COLO668 (cell line): ENCODE results near the gene UNC13A.

Source experiments
- DNase-seq: peaks from one replicate; lab custom pipeline; 2025; ENCODE audit not compliant: unreplicated experiment; lab: John Stamatoyannopoulos, UW

UNC13A gene

DNA sequence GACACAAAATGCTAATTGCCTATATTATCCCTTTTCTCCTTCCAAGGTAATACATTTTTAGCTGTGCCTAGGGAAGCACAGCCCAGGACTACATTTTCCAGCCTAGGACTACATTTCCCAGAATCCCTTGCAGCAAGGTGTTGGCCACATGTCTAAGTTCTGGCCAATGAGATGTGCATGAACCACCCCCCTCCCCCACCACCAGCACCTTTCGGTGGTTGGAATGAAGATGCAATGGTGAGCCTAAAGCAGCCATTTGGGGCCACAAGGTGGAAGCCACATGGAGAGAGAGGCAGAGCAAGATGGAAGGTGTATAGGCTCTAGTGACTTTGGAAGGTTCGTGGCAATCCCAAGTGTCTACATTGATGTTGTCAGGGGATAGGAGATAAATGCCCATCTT, 16.2 kb downstream of the UNC13A start:
- peak; percentile 26 for DNase-seq

DNA sequence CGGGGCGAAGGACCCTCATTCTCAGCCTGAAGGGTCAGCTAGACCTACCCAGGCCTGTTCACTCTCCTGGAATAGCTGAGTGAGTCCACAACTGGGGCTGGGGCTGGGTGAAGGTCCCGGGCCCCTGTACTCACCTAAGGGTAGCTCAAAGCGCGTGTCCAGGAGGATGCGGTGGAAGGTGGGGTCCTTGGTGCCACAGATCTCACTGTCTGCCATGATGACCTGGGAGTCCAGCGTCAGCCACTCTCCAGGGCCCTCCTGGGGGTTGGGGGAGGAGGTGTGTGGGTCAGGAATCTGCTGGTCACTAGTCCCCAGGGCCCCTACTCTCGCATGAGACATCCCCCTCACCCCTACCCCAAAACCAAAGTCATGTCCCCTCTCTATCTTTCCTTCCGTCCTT, 18.7 kb downstream of the UNC13A start:
- no peak for DNase-seq

DNA sequence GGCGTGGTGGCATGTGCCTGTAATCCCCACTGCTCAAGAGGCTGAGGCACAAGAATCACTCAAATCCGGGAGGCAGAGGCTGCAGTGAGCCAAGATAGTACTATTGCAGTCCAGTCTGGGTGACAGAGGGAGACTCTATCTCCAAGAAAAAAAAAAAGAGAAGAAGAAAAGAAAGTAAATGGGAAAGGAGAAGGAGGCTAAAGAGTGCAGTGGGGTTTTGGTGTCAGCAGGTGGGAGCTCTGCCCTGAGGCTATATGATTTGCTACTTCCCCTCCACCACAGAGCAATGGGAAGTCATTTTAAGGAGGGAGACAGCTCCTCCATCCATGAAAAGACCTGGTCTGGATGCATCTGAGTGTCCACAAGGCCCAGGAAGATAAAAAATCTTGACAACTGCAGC, 23.1 kb downstream of the UNC13A start:
- no peak for DNase-seq

DNA sequence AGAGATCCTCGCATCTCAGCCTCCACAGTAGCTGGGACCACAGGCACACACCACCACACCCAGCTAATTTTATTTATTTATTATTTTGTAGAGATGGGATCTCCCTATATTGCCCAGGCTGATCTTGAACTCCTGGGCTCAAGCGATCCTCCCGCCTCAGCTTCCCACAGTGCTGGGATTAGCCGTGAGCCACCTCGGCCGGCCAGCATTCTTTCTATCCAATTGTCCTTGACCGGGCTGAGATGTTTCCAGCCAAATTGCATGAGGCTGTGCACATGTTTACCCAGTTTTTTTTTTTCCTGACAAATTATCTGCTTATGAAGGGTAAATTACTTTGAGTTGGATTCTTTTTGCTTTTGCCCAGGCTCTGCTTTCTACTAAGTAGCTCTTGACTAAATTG, 28.2 kb downstream of the UNC13A start:
- DNase-seq, result no peak

DNA sequence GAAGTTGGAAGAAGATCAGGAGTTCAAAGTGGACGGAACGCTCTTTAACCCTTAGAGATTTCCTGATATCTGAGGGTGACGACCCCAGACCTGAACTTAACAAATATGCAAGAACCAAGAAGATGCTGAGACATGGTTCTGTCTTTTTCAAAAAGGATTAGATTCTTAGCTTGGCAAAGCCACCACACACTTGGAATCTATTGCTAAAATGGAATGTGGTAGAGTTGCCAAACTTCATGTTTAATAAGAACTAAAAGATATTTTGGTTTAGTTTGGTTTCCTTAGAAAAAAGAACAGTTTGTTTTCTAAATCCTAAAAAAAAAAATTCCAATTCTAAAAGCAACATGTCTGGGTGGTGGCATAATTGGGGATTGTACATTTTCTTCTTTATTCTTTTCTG, 29.5 kb downstream of the UNC13A start:
- no peak for DNase-seq

DNA sequence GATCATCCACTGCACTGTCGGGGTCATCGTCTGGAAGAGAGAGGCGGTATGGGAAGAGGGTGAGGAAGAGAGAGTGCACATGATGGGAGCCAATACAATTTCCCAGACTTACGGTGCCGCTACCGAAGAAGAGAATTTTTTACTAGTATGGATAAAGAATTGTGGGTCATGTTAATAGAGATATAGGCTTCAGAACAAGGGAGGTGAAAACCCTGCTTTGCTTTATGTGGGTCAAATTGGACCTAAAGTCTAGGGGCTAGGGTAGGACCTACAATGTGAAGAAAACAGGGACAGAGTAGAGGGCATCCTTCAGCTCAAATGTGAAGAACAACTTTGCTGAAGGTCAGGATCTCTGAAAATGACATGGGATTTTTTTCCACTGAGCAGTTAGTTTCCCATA, 29.9 kb downstream of the UNC13A start:
- no peak for DNase-seq

DNA sequence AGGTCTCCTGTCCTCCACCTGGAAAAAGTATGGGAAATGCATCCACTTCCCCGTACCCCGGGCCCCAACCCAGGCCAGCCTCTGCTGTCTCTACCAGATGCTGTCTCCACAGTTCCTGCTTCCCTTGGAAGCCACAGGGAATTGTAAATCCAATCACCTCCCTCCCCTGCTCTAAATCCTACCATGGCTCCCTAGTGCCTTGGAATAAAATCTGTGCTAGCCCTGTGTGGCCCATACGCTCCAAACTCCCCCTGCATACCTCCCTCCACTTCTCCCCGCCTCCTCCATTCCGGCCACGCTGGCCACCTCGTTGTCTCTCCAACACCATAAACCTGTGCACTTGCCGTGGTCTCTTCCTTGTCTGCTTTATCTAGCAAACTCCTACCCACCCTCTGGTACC, 31.2 kb downstream of the UNC13A start:
- no peak for DNase-seq

DNA sequence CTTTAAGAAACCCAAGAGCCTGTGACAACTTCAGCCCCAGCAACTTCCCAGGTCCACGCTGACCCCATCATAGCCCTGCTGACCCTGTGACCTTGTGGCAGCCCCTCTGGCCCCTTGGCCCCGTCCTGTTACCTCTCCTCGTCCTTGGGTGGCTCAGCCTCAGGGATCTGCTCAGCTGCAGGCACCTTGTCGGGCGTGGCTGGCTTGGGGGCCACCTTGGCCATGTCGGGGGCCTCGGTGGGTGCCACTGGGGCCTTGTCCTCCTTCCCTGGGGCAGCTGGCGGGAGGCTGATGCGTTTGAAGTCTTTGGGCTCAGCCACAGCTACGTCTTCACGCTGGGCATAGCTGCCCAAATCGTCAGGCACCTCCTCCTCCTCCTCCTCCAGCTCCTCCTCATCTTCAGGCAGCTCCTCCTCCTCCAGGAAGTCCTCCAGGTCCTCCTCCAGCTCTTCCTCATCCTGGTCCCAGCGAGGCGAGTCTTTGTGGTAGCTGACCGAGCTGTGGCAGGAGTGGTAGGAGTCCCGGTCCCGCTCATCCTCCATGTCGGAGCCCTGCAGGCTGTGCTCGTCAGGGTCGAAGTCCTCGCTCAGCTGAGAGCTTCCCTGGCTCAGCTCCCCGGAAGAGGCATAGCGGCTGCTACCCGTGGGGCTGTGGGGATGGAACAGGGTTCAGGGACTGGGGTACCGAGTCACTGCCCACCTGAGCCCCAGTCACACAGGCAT, 32.2 kb downstream of the UNC13A start:
- DNase-seq, result no peak

DNA sequence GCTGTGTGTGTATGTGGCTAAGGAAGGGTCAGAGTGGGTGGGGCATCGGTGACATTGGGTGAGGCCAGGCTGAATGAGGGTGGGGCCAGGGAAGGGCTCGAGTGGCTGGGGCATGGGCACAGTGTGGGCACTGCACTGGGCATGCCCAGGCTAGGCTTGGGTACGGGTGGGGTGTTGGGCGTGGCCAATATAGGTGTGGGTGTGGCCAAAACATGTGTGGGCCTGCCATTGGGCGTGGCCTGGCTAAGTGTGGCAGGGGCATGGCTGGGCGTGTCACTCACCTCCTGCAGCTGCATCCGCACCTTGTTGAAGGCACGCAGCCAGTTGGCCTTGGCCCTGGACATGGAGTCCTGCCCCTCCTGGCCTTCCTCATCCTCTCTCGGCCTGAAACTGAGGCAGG, 33.2 kb downstream of the UNC13A start:
- DNase-seq, result peak; percentile 29

DNA sequence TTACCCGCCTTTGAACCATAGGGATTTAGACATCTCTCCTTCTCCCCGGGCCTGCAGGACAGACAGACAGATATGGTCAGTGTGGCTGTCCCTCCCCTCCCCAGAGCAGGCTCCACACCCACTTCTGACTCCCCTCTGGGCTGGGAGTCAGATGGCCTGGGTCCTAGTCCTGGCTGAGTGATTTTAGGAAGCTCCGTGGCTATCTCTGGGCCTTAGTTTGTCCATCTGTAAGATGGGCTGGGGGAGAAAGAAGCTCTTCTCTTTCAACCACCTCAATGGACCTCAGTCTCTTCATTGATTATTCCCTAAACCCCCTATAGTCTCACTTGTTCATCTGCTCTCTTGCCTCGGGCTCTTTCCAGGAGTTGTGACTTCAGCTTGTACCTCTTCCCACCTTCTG, 35.5 kb downstream of the UNC13A start:
- no peak for DNase-seq

DNA sequence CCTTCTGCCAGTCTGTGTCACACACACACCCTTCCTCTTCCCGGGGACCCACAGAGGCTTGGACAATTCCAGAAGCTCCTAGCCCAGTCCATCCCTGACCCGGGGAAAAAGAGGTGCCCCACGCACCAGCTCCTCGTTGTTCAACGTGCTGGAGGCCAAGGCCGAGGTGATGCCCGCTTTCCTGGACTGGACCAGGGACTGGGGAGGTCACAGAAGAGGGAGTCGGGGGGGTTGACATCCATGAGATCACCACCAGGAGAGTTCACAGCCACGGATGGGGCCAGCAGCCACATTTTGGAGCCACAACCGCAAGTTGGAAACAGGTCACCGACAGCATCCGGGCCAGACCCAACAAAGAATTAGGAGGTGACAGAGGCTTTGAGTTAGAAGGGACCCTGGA, 39.4 kb downstream of the UNC13A start:
- DNase-seq, result no peak

DNA sequence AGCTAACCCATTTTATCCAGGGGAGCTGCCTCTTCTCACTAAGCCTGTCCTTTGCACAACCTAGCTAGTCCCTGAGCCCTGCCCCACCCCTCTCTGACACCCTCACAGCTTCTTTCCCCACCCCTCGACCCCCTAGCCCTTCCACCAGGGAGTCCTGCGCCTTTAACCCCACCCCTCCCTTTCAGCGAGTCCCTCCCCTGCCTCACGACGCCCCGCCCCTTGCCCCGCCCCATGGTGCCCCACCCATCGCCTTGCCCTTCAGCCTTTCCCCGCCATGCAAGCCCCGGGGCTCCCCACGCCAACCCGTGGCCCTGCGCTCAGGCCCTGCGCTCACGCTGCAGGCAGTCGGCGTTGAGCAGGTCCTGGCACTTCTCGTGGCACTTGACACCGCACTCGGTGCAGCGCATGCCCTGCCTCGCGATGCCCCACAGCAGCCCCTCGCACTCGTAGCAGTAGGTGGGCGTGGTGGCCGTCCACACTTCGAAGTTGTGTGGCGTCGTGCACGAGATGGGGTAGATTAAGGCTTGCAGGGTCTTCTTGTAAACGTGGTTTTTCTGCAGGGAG, 40.0 kb downstream of the UNC13A start:
- no peak for DNase-seq

DNA sequence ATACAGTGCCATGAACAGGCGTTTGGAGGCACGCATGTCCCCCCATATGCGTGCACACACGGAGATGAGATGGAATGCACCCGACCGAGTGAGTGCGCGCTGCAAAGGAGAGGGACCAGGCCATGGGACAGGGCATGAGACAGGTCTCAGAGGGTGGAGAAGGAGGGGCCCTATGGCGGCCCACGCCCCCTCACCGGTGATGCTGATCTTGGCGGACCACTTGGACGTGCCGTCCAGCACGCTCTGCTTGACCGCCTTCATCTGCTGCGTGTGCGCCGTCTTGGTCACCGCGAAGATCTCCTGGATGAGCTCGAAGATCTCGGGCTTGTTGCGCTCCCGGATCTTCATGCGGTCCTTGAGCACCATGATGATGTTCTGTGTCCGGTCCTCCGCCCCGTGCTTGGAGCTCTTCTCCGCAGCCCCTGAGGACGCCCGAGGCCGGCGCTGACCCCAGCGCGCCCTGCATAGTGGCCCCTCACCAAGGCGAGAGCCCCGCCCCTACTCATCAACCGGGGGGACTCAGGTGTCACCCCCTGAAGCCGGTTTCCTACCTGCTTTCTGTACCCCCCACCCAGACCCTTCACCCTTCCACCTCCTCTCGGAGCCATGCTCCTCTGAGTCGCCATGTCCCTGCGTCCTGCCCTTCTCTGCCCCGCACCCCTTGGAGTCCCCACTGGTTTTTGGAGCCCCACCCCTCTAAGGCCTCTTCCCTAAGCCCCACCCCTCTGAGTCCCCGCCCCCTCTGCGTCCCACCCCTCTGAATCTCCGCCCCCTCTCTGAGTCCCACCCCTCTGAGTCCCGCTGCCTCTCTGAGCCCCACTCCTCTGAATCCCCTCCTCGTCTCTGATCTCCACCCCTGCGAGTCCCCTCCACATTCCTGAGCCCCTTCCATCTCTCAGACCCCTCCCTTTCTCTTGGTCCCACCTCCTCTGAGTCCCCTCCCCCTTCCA, 40.8 kb downstream of the UNC13A start:
- no peak for DNase-seq

DNA sequence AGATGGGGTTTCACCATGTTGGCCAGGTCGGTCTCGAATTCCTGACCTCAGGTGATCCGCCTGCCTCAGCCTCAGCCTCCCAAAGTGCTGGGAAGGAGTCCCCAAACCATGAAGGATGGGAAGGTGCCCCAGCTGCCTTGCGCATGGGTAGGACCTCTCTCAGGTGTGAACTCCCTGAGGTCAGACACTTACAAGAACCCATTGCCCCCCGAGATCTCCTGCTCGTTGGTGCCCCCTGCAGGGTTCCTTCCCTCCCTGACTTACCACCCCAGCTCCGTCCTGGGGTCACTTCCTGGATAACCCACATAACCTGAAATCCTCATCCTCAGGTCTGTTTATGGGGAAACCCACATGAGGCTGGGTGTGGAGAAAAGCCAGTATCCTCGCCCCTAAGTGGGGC, 41.7 kb downstream of the UNC13A start:
- no peak for DNase-seq

DNA sequence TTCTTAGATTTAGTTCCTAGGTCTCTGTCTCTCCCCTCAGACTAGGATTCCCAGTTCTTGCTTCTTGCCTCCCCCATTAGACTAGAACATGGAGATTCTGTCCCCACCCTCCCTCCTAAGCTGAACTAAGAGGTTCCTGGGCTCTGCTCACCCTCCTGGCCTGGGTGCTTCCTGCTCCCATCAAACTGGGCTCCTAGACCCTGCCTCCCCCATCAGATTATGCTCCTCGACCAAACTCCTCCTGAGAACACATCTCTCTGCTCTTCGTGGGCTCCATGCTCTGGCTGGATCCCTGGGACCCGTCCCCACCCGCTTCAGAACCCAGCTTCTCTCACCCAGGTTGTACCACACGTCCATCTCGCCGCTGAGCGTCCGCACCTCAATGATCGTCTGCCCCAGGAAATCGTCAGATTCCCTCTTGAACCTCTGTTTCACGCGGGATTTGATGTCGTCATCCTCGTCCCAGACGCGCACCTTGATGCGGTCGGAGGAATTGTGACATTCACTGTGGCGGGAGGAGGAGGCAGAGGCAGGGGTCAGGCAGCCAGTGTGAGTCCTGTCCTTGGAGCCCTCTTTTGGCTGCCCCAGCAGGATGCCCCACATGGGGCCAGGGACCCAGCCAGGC, 42.7 kb downstream of the UNC13A start:
- no peak for DNase-seq

DNA sequence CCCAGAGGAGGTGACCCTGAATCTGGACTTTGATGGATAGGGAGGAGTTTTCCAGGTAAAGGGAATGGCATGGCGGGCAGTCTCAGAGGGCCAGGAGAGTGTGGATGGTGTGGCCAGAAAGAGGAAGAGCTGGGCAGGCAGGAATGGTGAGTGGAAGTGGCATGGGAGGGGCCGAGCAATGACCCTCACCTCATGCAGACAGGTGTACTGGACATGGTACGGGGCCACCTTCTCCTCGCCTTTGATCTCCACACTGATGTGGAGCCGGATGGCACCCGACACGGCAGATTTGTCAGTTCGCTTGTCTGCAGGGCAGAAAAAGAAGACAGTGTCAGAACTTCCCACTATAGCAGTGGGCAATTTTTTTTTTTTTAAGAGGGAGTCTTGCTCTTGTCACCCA, 45.5 kb downstream of the UNC13A start:
- no peak for DNase-seq

DNA sequence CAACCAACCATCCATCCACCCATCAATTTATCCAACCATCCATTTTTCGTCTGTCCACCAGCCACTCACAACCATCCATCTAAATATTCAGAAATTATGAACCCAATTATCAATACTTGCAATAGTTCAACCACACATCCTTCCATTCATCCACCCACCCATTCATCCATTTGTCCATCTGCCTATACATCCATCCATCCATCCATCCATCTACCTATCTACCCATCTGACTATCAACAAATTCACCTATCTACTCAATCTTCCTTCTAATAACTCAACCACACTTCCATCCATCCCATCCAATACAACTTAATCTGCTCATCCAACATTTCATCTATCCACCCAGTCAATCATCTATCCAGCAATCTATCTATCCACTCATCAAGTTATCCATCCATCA, 46.3 kb downstream of the UNC13A start:
- DNase-seq, result no peak

DNA sequence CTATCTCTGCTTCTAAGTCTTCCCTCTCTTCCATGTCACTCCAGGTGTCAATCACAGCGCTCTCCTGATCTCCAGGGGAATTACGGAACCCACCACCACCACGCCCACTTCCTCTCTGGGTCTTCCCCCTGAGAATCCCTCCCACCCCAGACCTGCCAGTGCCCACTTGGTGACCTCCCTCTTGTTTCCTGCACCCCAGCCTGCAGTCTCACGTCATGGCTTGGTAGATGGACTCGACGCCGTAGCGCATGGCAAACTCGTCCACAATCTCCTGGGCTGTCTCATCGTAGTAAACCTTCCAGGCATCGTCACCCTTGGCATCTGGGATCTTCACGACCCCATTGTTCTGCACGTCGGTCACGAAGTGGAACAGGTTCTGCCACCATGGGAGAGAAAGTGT, 47.0 kb downstream of the UNC13A start:
- no peak for DNase-seq

DNA sequence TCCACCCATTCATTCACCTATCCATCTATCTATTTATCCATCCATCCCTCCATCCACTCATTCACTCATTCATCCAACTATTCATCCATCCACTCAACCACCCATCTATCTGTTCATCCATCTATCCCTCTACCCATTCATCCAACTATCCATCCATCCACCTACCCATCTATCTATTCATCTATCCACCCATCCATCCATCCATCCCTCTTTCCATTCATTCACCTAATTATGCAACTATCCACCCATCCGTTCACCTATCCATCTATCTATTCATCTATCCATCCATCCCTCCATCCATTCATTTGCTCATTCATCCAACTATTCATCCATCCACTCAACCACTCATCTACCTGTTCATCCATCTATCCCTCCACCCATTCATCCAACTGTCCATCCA, 54.5 kb downstream of the UNC13A start:
- no peak for DNase-seq

DNA sequence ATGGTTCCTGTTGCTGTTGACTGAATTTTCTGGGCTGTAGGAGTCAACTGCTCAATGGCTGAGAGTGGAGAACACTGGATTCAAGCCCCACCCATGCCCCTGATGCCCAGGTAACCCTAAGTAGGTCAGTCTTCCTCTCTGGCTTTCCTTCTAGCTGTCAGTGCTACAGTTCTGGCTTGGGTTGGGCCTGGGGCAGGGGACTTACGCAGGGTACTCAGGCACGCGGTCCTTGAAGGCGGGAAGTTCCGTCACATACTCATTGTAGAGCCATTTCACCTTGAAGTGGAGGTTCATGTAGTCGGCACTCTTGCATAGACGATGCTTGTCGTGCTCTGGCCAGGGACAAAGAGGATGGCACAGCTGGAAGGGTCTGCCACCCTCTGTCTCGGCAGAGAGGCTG, 55.6 kb downstream of the UNC13A start:
- DNase-seq, result no peak

DNA sequence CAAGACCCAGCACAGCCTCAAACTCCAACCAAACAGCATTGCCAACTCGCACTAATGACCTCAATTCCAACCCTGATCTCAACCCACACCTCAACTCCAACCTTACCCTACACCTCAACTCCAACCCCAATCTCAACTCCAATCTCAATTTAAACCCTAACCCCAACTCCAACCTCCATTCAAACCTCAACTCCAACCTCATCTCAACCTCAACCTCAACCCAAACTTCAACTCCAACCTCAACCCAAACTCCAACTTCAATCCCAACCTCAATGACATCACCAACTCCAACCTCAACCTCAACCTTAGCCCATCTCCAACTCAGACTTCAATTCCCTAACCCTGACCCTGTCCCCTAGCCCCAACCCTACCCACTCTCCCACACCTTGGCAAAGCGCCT, 58.4 kb downstream of the UNC13A start:
- no peak for DNase-seq

DNA sequence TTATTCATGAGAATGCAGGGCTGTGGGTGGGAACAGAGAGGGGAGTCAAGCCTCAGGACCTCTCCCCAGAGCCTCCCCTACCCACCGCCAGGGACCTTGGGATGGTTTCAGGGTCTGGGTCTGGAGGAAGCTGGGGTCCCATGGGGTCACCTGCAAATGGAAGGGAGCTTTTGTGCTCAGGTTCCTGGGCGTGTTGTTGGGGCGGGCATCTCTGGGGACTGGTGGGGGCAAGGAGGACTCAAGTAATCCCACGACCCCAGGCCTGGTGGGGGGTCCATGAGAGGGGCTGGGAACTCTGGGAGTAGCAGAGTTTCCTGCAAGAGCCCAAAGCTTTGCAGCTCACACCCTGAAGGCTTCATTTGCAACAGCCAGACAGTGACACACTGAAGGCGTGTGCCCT, 60.2 kb downstream of the UNC13A start:
- DNase-seq, result no peak
